HG03175 (cell line): ENCODE data around the gene LCN12.

Experiments used
- ATAC-seq: cut with Tn5 transposase; IDR thresholded peaks from one replicate; pipeline ENCODE4 v1.9.1; 2021; ENCODE audit warnings: mild to moderate bottlenecking, moderate library complexity; ENCODE audit not compliant: unreplicated experiment

Gene LCN12, protein sequence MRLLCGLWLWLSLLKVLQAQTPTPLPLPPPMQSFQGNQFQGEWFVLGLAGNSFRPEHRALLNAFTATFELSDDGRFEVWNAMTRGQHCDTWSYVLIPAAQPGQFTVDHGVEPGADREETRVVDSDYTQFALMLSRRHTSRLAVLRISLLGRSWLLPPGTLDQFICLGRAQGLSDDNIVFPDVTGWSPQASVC

DNA sequence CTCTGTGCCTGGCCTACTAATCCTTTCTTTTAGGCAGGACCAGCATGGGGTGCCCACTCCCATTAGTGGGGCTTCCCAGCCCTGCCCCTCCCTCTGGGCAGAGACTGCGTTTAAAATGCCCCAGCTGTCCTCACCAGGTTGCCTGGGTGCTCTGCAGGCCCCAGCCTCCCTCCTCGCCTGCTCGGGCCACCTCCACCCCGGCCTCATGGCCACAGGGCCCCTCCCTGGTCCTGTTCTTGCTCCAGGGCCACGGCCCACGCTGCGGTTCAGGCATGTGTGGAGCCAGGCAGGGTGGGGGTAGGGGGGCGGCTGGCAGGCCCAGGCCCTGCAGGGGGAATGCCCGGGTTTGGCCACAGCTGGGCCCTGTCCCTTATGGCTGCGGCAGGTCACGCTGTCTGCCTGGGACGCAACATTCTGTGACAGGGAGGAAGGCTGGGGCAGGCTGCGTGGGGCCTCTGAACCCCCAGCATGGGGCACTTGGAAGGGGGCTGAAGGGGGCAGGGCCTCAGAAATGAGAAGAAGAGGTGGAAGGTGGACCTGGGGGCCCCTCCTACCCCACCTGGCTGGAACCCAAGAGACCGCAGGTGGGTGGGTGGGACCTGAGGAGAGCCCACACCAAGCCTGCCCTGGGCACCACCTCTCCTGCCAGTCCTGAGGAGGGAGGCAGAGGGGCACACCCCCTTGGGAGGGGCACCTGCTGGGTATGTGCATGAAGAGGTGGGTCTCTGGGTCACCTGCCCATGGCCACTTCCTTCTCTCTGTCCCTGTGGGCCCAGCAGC lies at the start of gene LCN12:
Gene LCN12, plus strand, starts transcription at position 733 of the 780 bp plus-strand sequence. CDS start 55 bp downstream, outside the sequence.
- ATAC-seq = no peak

DNA sequence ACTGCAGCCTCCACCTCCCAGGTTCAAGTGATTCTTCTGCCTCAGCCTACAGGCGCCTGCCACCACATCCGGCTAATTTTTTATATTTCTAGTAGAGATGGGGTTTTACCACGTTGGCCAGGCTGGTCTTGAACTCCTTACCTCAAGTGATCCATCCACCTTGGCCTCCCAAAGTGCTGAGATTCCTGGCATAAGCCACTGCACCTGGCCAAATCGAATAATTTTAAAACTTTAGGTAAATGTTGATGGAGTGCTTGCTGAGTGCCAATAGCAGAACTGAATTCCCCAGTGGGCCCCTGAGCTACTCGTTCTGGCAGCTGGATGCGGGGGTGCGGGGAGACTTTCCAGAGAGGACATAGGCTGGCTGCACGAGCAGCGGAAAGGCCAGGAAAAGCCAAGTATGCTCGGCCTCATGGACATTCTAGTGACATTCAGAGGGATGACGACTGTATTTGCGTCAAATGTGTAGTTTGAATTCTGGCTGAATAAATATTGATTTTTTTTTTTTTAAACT lies 49.0 kb upstream of the LCN12 start:
- no peak for ATAC-seq

DNA sequence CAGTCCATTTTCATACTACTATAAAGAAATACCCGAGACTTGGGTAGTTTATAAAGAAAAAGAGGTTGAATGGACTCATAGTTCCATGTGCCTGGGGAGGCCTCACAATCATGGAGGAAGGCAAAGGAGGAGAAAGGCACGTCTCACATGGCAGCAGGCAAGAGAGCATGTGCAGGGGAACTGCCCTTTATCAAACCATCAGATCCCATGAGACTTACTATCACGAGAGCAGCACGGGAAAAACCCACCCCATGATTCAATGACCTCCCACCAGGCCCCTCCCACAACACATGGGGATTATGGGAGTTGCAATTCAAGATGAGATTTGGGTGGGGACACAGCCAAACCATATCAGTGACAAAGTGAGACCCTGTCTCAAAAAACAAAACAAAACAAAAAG lies 45.8 kb upstream of the LCN12 start:
- ATAC-seq = no peak

DNA sequence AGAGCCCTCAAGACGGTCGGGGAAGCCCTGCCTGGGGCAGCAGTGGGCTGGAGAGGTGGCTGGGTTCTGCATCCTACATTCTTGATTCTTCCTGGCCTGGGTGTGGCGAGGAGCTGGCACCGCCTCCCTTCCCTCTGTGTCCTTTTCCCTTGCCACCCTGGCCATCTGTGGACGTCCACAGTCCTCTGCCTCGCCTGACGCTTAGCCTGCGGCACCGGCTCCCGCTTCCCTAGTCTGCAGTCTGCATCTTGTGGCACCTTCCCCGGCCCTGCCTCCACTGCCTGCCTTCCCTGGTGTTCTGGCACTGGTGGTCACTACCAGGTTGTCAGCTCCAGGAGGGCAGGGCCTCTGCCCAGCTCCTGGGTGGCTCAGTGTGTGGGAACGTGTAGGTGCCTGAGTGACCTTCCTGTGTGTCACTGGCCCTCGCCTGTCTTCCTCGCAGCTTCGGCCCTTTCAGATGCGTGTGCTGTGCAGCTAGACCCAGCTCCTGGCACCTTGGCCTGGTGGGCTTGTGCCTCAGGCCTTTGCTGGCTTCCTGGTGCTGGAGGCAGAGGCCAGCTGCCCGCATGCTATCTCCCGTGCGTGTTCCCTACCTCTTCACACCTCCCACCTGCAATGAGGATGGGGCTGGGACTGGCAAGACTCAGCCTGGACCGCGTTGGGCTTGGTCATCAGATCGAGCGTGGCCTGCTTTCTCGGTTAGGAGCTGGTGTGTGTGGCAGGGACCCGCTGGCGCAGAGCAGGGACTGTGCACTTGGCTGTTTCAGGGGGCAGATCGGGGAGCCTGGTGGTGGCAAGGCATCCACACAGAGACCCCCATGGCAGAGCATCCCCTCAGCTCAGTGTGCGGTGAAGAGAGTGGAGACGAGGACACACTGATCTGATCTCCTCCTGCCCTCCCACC lies 44.8 kb upstream of the LCN12 start:
- no peak for ATAC-seq

DNA sequence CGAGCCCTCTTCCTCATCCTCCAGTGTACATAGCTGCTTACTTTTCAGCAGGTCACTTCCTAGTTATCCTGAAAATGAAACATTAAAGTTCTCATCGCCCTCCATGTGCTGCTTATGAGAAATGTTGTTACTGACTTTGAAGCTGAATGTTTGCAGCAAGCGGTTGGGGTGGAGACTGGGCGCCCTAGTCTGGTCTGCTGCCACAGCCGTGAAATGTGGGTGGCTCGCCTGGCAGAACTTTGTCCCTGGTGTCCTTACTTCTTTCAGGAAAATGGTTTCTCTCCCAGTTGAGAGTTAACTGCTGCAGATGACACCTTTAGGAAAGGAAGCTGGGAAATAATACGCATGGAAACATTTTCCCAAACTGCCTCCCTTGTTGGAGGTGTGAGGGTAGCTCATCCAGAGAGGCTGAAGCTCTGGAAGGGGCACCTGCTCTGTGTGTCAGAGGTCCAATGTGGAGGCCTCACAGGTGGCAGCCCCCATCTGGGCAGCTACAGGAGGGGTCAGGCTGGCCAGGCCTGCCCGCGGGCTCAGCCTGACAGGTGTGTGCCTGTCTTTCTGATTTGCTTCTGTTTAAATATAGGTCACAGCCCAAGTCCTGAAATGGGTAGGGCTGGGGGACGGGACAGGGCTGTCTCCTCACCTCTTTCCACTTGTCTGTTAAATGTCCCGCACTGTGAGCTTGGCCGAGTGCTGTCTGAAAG lies 41.7 kb upstream of the LCN12 start:
- no peak for ATAC-seq

DNA sequence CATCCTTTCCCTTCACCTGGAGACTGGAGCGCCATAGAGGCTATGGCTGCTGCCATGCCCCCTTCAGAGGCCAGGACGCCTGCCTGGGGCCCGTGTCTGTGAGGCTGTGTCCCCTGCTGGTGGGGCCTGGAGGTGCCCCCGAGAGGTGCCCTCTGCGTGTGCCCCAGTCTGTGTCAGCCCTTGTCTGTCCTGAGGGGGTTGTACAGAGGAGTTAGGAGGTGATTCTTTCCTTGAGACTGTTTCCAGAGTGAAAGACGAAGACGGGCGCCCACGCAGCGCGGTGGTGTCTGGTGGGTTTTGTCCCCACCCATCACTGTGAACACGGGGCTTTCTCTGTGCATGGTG lies 41.2 kb upstream of the LCN12 start:
- no peak for ATAC-seq

DNA sequence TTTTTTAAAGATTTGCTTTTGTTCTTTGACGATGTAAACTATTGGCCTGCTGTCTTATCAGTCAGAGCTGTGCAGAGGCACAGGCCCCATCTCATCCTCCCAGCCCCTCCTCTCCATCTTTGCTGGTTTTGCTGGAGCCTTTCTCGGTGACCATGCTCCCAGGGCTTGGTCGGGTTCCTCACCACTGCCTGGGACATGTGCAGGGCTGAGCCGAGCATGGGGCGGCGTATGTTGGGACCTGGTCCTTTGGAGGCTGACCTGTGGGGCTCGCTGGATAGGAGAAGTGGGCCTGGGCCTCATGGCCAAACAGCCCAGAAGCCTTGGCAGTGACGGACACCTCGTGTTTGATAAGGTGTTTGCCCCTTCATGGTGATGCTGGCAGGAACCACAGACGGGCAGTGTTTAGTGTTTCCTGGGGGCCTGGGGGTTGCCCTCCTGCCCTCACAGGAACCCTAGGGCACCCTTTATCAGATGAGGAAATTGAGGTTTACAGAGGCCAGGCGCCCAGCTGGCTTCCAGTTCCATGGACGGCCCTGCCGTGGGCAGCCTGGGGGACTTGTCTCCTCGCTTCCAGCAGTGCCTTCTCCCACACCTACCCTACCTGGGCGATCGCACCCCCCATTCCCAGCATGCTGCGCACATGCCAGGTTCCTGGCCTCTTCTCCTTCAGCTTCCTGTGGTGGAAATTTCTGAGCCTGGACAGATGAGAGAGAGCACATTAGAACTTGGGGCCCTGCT lies 38.2 kb upstream of the LCN12 start:
- ATAC-seq = no peak

DNA sequence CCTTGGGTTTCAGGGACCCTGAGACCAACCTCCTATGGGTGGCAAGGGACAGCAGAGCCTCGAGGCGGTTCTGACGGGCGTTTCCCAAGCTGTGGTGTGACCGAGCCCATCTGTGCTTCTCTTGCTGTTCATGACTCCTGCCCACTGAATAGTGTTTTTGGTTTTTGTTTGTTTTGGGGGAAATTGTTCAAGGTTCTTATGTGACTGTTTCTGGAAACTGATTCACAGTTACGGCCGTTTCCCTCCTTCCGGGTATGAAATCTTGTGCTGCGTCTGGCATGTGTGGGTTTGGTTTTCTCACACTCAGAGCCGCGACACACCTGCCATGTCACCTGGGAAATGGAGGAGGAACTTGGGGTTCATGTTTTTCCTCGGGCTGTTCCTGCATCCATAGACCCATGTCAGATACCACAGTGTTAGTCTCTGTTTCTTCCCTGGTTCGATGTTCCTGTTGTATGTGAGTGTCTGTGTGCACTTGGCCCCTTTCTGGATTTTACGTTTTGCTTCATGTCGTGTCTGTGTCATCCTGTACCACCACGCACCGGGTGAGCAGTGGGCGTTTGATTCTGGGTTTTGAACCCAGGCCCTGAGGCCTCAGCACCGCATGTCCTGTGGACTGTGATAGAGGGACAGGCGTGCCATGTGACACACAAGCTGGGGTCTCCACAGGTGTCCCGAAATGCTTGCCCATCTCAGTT lies 36.3 kb upstream of the LCN12 start:
- ATAC-seq = no peak

DNA sequence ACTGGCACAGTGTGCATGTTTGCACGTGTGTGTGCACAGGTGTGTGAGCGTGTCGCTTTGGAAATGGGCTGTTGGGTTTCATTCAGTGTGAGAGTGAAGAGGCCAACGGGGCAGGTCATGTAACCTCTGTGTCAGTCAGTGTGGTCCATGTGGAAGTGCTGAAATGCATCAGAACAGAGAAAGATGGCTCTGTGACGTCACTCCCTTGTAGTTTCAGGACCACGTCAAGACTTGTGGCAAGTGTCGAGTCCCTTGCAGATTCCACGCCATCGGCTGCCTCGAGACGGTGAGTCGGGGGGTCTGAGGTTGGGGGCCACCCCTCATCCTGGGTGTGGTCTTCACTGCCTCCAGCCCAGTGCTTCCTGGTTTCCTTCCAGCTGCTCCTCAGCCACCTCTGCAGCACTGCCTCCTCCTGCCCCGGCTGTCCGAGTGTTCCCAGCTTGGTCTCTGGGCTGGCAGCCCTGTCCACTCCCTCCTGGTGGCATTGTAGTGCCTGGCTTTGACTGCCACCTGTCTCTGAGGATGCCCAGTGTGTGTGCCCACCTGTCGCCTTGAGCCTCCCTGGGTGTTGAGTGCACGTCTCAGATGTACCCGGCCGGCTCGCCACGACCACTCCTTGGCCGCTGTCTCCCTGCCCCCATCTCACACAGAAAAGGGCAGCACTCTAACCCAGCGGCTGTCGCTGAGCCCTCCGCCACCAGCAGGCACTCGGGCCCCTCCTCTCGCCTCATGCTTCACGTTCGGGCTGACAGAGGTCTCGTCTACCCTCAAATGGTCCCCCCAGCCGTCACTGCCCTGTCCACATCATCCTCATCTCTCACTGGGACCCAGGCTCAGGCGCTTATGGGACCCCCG lies 35.5 kb upstream of the LCN12 start:
- ATAC-seq = no peak

DNA sequence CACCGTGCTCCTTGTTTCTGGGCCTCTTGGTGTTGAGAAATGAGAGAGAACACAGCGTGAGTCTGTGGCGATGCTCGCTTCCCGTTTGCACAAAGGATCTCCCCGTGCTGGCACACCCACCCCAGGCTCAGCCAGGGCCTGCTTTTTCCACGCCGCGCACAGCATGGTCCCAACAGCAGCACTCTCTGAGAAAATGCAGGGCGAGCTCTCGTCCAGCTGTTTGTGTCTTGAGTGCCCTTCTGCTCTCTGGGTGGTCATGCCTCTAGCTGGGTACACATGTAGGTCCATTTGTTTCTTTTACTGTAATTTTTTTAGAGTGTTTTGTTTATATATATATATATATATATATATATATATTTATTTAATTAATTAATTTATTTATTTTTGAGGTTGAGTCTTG lies 34.2 kb upstream of the LCN12 start:
- no peak for ATAC-seq

DNA sequence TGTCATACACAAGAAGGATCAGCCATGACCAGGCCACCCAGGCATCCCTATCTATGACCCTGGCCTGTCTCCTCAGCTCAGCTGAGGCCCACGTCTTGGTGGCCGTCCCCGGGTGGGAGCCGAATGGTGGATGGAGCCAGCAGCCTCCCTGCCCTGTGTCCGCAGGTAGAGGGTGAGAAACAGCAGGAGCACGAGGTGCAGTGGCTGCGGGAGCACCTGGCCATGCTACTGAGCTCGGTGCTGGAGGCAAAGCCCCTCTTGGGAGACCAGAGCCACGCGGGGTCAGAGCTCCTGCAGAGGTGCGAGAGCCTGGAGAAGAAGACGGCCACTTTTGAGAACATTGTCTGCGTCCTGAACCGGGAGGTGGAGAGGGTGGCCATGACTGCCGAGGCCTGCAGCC lies 32.0 kb upstream of the LCN12 start:
- ATAC-seq = no peak

DNA sequence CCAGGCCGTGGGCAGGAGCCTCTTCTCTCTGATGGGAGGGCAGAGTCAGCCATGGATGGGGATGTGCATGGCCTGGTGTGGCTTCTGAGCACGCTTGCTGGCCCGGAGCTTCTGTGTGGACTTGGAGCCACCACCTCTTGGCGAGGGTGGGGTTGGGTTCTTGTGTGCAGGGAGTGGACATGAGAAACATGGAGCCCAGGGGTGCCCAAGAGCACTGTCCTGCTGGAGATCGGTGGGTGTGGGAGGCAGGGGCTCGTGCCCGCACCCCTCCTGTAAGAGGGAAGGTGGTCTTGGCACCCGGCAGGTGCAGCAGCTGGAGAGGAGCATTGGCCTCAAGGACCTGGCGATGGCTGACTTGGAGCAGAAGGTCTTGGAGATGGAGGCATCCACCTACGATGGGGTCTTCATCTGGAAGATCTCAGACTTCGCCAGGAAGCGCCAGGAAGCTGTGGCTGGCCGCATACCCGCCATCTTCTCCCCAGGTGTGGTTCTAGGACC lies 31.3 kb upstream of the LCN12 start:
- no peak for ATAC-seq

DNA sequence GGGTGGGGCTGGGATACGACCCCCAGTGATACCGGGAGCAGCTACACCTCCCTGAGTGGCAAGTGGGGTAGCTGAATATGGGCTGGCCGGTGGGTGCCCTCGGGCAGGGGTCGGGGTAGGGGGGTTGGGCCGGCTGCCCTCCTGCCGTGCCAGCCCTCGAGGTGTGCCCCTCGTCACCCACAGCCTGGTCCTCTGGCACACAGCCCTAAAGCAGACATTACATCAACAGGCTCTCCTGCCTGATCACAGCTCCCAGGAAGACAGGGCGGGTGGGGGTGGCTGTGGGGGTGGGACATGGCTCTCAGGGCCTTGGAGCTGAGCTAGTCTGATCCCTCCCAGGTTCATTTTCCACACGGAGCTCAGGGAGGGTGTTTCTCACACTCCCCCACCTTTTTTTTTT lies 30.8 kb upstream of the LCN12 start:
- ATAC-seq = no peak

DNA sequence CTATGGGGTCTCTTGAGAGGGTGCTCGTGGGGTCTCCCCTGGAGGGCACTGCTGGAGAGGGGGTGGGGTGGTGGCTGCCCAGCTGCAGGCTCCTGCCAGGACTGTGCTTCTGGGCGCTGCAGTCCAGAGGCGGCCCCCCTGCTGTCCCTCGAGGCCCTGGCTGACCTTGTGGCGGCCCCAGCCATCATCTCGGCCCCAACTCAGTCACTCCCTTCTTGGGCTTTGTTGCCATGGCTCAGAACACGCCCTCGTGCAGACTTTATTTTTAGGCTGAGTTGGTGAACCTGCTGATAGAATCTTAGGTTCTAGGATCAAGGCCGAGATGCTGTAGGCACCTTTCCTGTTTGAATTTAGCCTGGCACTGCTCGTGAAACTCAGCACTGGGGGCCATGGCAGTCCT lies 30.4 kb upstream of the LCN12 start:
- ATAC-seq = no peak

DNA sequence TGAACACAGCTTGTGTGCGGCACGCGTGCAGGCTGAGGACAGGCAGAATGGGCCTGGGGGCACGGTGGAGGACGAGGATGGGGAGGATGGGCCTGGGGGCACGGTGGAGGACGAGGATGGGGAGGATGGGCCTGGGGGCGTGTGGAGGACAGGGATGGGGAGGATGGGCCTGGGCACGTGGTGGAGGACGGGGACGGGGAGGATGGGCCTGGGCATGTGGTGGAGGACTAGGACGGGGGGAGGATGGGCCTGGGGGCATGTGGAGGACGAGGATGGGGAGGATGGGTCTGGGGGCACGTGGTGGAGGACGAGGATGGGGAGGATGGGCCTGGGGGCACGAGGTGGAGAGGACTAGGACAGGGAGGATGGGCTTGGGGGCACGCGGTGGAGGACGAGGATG lies 29.5 kb upstream of the LCN12 start:
- no peak for ATAC-seq

DNA sequence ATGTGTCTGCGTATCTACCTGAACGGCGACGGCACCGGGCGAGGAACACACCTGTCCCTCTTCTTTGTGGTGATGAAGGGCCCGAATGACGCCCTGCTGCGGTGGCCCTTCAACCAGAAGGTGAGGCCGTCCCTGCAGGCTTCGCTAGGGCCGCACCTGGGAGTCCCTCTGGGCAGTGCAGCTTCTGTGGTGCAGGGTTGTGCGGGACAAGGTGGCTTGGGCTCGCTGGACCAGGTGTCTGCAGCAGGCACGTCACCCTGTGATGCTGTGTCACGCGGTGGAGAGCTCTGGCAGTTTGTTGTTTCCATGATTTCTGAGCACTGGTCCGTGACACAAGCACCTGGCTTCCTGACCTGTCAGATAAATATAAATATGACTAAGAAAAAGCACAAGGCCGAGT lies 28.2 kb upstream of the LCN12 start:
- no peak for ATAC-seq

DNA sequence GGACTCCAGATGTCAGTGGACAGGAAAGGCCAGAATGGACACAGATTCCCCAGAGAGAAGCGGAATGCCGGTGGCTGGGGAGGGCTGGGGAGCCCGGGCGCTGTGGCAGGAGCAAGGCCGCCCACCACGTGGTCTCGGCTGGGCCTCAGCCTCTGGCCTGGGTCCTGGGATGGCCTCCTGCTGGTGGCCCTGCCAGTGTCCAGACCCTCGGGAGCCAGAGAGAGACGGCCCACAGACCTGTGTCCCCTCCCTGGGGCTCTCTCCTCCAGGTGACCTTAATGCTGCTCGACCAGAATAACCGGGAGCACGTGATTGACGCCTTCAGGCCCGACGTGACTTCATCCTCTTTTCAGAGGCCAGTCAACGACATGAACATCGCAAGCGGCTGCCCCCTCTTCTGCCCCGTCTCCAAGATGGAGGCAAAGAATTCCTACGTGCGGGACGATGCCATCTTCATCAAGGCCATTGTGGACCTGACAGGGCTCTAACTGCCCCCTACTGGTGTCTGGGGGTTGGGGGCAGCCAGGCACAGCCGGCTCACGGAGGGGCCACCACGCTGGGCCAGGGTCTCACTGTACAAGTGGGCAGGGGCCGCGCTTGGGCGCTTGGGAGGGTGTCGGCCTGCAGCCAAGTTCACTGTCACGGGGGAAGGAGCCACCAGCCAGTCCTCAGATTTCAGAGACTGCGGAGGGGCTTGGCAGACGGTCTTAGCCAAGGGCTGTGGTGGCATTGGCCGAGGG lies 26.5 kb upstream of the LCN12 start:
- ATAC-seq = no peak

DNA sequence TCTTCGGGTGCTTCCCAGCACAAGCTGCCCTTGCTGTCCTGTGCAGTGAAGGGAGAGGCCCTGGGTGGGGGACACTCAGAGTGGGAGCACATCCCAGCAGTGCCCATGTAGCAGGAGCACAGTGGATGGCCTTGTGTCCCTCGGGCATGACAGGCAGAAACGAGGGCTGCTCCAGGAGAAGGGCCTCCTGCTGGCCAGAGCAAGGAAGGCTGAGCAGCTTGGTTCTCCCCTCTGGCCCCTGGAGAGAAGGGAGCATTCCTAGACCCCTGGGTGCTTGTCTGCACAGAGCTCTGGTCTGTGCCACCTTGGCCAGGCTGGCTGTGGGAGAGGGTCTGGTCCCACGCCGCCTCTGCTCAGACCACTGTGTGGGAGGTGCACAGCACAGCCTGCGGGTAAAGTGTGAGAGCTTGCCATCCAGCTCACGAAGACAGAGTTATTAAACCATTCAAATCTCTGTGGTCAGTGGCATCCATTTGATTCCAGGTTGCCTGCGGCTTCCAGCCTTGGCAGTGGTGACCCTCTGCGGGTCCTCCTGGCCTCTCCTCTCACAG lies 25.8 kb upstream of the LCN12 start:
- ATAC-seq = no peak
